Thyroid gland (tissue), 4 donors: ENCODE measurements around the gene RITA1.

Experiments
- CTCF ChIP-seq, 6 experiments: fragments of 200-600 bp in 3 of 6; fragments of 450-650 bp in 3 of 6; sonication (generic) in 3 of 6; IDR thresholded peaks; one replicate each; pipeline ENCODE4 v1.5.1; 2016 to 2019; ENCODE audit warnings: antibody characterized with exemption in 6 of 6, mild to moderate bottlenecking in 2 of 6, inconsistent platforms in 1 of 6, moderate library complexity in 1 of 6
- POLR2A ChIP-seq, 2 donors: fragments of 450-650 bp; IDR thresholded peaks; one replicate each; pipeline ENCODE4 v1.6.1; 2017; ENCODE audit warnings: antibody characterized with exemption in 2 of 2, mild to moderate bottlenecking in 2 of 2, moderate library complexity in 1 of 2

- TF ChIP-seq CTCF (IDR thresholded peaks at IDR 0.05), result no peak
- TF ChIP-seq POLR2A (IDR thresholded peaks at IDR 0.05), result no peak
Measured at GRCh38 chr12:113195598-113195997, 10.1 kb downstream of the RITA1 start.
